ENCODE data around the gene ZNF683. TPM values are rescaled to one million over a fixed set of nuclear protein-coding genes. Genes with fewer than 3 reads are reported as not detected.
"Not testable (repeated sequence)": the region's sequence is repeated elsewhere in the genome, so short reads cannot be mapped to it uniquely, and the experiment has no call there.

The ZNF683 gene
- total RNA-seq, 3 donors from 2014 or later, result 0.19 to 1.0 TPM; not detected in 1

DNA sequence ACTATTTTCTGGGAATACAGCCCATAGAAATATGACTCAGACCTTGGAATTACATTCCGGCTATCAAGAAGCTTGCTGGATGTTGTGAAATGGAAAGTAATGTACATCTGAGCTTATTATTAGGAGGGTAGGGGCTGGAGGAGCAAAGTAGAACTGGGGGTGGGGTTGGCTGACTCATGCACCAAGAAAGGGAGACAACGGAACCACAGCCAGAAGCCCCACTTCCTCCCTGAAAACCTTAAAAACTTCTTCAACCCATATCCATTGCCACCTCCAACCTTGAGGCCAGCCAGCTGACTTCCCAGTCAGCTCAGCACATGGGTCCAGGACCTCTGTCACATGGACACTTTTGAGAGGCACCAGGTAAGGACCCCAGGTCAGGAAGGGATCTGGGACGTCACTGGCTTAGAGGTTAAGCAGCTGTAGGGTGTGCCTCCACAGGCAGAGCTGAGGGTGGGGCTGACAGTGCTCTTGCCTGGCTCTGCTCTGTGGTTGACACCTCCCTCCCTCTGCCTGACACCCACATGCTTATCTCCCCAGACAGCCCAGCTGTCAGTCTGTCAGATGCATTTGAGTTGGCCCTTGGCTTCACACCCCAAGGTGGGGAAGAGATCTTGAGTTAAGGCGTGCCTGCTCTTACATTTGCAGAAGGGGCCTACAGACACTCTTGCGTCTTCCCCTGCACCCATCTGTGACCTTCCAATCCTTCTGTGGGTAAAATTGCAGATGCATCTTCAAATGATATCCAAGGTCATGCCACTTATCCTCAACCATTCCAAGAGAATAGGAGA, 5.7 kb upstream of the ZNF683 start:
- no peaks in the 10 kb centered on the region for H3K4me1 ChIP-seq (ENCODE audit: low read depth)
- intact Hi-C loops (cut with DNase I, micrococcal nuclease), result no loop called here
- TF ChIP-seq CTCF (IDR thresholded peaks at IDR 0.05), result no peak
- H3K4me3 ChIP-seq, result no peak overlapping the region
- ATAC-seq, result peak; percentile 96
- H3K9me3 ChIP-seq, result no peaks in the 10 kb centered on the region
- DNase-seq, result peak; percentile 48 to 71 (median 54)
- no peaks in the 10 kb centered on the region for H3K36me3 ChIP-seq (ENCODE audit: low read depth)

GRCh38 chr1:26376050-26376449, 3.5 kb upstream of the ZNF683 start:
- H3K4me3 ChIP-seq, result no peak overlapping the region
- no peaks in the 10 kb centered on the region for H3K4me1 ChIP-seq (ENCODE audit: low read depth)
- no peak for ATAC-seq
- intact Hi-C loops (cut with DNase I, micrococcal nuclease), result no loop called here
- no peaks in the 10 kb centered on the region for H3K36me3 ChIP-seq (ENCODE audit: low read depth)
- no peaks in the 10 kb centered on the region for H3K9me3 ChIP-seq
- no peak for TF ChIP-seq CTCF (IDR thresholded peaks at IDR 0.05)
- DNase-seq, result no peak

DNA sequence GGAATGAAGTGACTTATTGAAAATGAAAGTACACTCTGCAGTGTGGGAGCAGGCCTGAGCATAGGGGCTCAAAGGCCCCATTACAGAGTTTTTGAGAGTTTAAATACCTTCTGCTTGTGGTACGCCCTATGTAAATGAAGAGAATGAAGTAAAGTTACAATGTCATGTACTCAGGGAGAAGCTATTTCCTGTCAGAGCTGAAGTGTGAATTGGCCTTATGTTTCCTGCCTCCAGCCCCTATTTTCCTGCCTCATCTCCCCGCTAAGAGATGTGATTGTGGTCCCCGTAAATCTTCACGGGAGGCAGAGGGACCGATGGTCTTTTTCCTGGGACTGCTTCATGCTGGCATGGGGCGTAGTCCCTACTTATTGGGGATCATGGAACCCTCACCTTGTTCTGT, 2.5 kb upstream of the ZNF683 start:
- Histone ChIP-seq H3K4me1 (ENCODE audit: low read depth) (no peaks in the 10 kb centered on the region), H3K36me3 (ENCODE audit: low read depth) (no peaks in the 10 kb centered on the region), H3K9me3 (no peaks in the 10 kb centered on the region), H3K4me3 (no peak overlapping the region)
- intact Hi-C loops (cut with DNase I, micrococcal nuclease), result no loop called here
- no peak for TF ChIP-seq CTCF (IDR thresholded peaks at IDR 0.05)
- DNase-seq (no peak), ATAC-seq (no peak)

- H3K4me1 ChIP-seq (ENCODE audit: low read depth); H3K36me3 ChIP-seq (ENCODE audit: low read depth); H3K4me3 ChIP-seq; DNase-seq; ATAC-seq; H3K9me3 ChIP-seq; intact Hi-C loops (cut with DNase I, micrococcal nuclease): not testable (repeated sequence)
Measured at GRCh38 chr1:26374361-26374760, 1.8 kb upstream of the ZNF683 start.

DNA sequence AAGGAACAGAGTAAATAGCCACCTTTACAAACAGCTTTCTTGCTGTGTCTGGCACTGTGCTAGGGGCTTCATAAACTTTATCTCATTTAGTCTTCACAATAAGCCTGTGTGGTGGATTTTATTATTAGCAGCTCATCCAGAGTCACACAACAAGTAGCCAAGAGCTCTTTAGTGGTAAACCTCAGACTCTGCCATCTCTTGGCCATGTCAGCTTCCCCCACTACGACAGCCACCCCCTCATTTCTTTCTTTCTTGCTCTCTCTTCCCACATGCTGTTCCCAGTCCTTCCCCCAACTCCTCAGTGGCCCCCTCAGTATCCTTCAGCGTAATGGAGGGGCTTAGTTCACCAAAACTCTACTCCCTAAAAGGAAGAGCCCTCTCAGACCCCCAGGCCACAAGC, 1.2 kb upstream of the ZNF683 start:
- Histone ChIP-seq H3K4me1 (ENCODE audit: low read depth) (no peaks in the 10 kb centered on the region), H3K9me3 (no peaks in the 10 kb centered on the region), H3K36me3 (ENCODE audit: low read depth) (no peaks in the 10 kb centered on the region), H3K4me3 (no peak overlapping the region)
- TF ChIP-seq CTCF (IDR thresholded peaks at IDR 0.05), result no peak
- intact Hi-C loops (cut with DNase I, micrococcal nuclease), result no loop called here
- DNase-seq (no peak), ATAC-seq (no peak)

- ATAC-seq (peak; percentile 48), DNase-seq (no peak)
- no peak for TF ChIP-seq CTCF (IDR thresholded peaks at IDR 0.05)
- Histone ChIP-seq H3K4me3 (no peak overlapping the region), H3K4me1 (ENCODE audit: low read depth) (no peaks in the 10 kb centered on the region), H3K9me3 (no peaks in the 10 kb centered on the region), H3K36me3 (ENCODE audit: low read depth) (no peaks in the 10 kb centered on the region)
- intact Hi-C loops (cut with DNase I, micrococcal nuclease), result no loop called here
Measured at GRCh38 chr1:26373281-26373680, 731 bp upstream of the ZNF683 start.
